NT2/D1 (cell line): ENCODE data around the gene TDRD6.

Experiments used
- SUZ12 ChIP-seq: IDR thresholded peaks from 2 replicates; pipeline ENCODE4 v1.6.1; 2011; ENCODE audit not compliant: insufficient read length, insufficient read depth; ENCODE audit errors: extremely low read depth
- YY1 ChIP-seq: IDR thresholded peaks from 2 replicates; pipeline ENCODE4 v1.6.1; 2011; ENCODE audit not compliant: insufficient read length, insufficient read depth
- ZNF274 ChIP-seq: IDR thresholded peaks from 2 replicates; pipeline ENCODE4 v1.6.1; 2011; ENCODE audit warnings: mild to moderate bottlenecking, low read depth, low read length

GRCh38 chr6:46676604-46677313 is 10.9 kb upstream of the TDRD6 start:
- TF ChIP-seq YY1, result no peak
- no peak for TF ChIP-seq ZNF274
- TF ChIP-seq SUZ12, result no peak
